ENCODE results near the gene RLN3. TPM values are rescaled to one million over a fixed set of nuclear protein-coding genes. Genes with fewer than 3 reads are reported as not detected.
A peak's percentile ranks its signal among the peaks of the same experiment; 100 is the strongest.

Gene RLN3
- total RNA-seq, 3 donors from 2014 or later, result not detected

- no peak for TF ChIP-seq POLR2AphosphoS5 (IDR thresholded peaks at IDR 0.05)
- DNase-seq (ENCODE audit: low spot score in 2 of 2), result no peak
- intact Hi-C loops (cut with DNase I; ENCODE audit: low total_unique reads), result no loop called here
Observed at GRCh38 chr19:14003251-14004055, 24.5 kb upstream of the RLN3 start.

GRCh38 chr19:14004619-14005348, 23.2 kb upstream of the RLN3 start:
- H3K4me1 ChIP-seq, result peaks cover 0 to 21% of the 10 kb centered on the region in 2 donors
- intact Hi-C loops (cut with DNase I; ENCODE audit: low total_unique reads), result no loop called here
- H3K4me3 ChIP-seq, result peak overlapping the region; percentile 76 to 88 (median 78)
- H3K36me3 ChIP-seq, result no peaks in the 10 kb centered on the region
- H3K9me3 ChIP-seq, result no peaks in the 10 kb centered on the region
- no peaks in the 10 kb centered on the region for H3K27me3 ChIP-seq
- peak overlapping the region; percentile 99 to 100 for H3K27ac ChIP-seq
- TF ChIP-seq POLR2AphosphoS5 (IDR thresholded peaks at IDR 0.05) (peak in 2 of 3 donors; percentile 34 to 51), CTCF (IDR thresholded peaks at IDR 0.05) (no peak)
- peak in 1 of 2 donors; percentile 83 for DNase-seq (ENCODE audit: low spot score in 2 of 2)

More at GRCh38 chr19:14003251-14004055, 24.5 kb upstream of the RLN3 start:
- no peaks in the 10 kb centered on the region for H3K27me3 ChIP-seq
- peaks cover 0 to 8% of the 10 kb centered on the region in 2 donors for H3K9me3 ChIP-seq
- peak overlapping the region; percentile 99 to 100 for H3K27ac ChIP-seq
- no peaks in the 10 kb centered on the region for H3K36me3 ChIP-seq
- peaks cover 0 to 21% of the 10 kb centered on the region in 2 donors for H3K4me1 ChIP-seq
- no peak overlapping the region for H3K4me3 ChIP-seq

- peak; percentile 93 to 96 for DNase-seq (ENCODE audit: low spot score in 2 of 2)
- no peaks in the 10 kb centered on the region for H3K27me3 ChIP-seq
- H3K4me1 ChIP-seq, result peaks cover 0 to 21% of the 10 kb centered on the region in 2 donors
- no peaks in the 10 kb centered on the region for H3K36me3 ChIP-seq
- no peaks in the 10 kb centered on the region for H3K9me3 ChIP-seq
- H3K4me3 ChIP-seq, result peak overlapping the region; percentile 76 to 88 (median 78)
- peak in 1 of 3 donors; percentile 11 for TF ChIP-seq CTCF (IDR thresholded peaks at IDR 0.05)
- TF ChIP-seq POLR2A (IDR thresholded peaks at IDR 0.05), result no peak
- TF ChIP-seq POLR2AphosphoS5 (IDR thresholded peaks at IDR 0.05), result peak in 2 of 3 donors; percentile 8 to 97
- intact Hi-C loops (cut with DNase I; ENCODE audit: low total_unique reads), result no loop called here
- peak overlapping the region; percentile 99 to 100 for H3K27ac ChIP-seq
Observed at GRCh38 chr19:14005349-14006084, 22.4 kb upstream of the RLN3 start.

GRCh38 chr19:14006085-14006765, 21.7 kb upstream of the RLN3 start, which contains the start of gene RFX1:
RFX1 (minus strand) TSS chr19:14006320; CDS start chr19:13993843, 12,477 bp downstream.
- H3K27ac ChIP-seq, result peak within 1 kb of the TSS; percentile 99 to 100
- TF ChIP-seq POLR2AphosphoS5 (IDR thresholded peaks at IDR 0.05) (no peak), POLR2A (IDR thresholded peaks at IDR 0.05) (no peak), CTCF (IDR thresholded peaks at IDR 0.05) (no peak)
- peaks cover 0 to 21% of the 10 kb centered on the region in 2 donors for H3K4me1 ChIP-seq
- no peaks in the 10 kb centered on the region for H3K9me3 ChIP-seq
- DNase-seq (ENCODE audit: low spot score in 2 of 2), result peak; percentile 100
- H3K4me3 ChIP-seq, result peak within 1 kb of the TSS; percentile 76 to 88 (median 78)
- no peaks in the 10 kb centered on the region for H3K36me3 ChIP-seq
- no peaks in the 10 kb centered on the region for H3K27me3 ChIP-seq
- intact Hi-C loops (cut with DNase I; ENCODE audit: low total_unique reads), result no loop called here

Data from breast epithelium (tissue), 4 donors.